OCI-LY1 (cell line): Measurements from ENCODE around the gene PEX10.

Source experiments
- EZH2 ChIP-seq: fragments of 200-600 bp; sonication (generic), shearing (Covaris generic); IDR thresholded peaks from 2 replicates; pipeline ENCODE4 v1.8.0; 2017; ENCODE audit warnings: borderline replicate concordance, mixed run types, mild to moderate bottlenecking, antibody characterized with exemption, low read length, moderate library complexity, mixed read lengths
- TF ChIP-seq, protein P1 (sequence below): fragments of 200-600 bp; sonication (generic), shearing (Covaris generic); IDR thresholded peaks from 2 replicates; pipeline ENCODE4 v1.5.1; 2017; ENCODE audit warnings: mild to moderate bottlenecking, antibody characterized with exemption, low read length, moderate library complexity, mixed read lengths

DNA sequence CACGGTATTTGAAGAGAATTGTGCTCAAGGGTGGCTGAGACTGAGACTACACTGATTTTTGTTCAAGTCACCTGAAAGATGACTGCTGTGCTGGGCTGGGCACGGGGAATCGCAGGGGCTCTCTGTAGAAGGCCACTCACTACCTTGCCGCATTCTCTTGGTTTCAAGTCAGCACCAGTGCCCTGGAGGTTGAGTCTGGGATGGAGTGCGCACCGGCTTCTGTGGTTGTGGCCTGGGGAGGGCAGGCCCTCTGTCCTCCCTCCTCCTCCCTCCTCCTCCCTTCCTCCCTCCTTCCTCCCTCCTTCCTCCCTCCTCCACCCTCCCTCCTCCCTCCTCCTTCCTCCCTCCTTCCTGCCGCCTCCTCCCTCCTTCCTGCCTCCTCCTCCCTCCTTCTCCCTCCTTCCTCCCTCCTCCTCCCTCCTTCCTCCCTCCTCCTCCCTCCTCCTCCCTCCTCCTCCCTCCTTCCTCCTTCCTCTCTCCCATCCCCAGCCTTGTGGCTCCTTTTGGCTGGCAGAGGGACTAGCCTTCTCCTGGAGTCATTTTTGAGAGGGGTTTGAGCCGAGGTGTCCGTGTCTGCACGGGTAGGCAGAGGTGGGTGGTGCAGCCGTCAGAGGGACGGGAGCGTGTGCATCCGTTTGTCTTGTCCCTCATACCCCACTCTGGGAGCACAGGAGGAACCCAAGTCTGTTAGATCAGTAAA lies 11.3 kb downstream of the PEX10 start:
- TF ChIP-seq EZH2, result no peak
- TF ChIP-seq, protein P1, sequence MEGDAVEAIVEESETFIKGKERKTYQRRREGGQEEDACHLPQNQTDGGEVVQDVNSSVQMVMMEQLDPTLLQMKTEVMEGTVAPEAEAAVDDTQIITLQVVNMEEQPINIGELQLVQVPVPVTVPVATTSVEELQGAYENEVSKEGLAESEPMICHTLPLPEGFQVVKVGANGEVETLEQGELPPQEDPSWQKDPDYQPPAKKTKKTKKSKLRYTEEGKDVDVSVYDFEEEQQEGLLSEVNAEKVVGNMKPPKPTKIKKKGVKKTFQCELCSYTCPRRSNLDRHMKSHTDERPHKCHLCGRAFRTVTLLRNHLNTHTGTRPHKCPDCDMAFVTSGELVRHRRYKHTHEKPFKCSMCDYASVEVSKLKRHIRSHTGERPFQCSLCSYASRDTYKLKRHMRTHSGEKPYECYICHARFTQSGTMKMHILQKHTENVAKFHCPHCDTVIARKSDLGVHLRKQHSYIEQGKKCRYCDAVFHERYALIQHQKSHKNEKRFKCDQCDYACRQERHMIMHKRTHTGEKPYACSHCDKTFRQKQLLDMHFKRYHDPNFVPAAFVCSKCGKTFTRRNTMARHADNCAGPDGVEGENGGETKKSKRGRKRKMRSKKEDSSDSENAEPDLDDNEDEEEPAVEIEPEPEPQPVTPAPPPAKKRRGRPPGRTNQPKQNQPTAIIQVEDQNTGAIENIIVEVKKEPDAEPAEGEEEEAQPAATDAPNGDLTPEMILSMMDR, result no peak
